CD14-positive monocyte (primary cell): ENCODE results near the gene PDE4DIP. TPM values are rescaled to one million over a fixed set of nuclear protein-coding genes. Genes with fewer than 3 reads are reported as not detected.
"Not testable (repeated sequence)": the region's sequence is repeated elsewhere in the genome, so short reads cannot be mapped to it uniquely, and the experiment has no call there.

Experiments
- DNase-seq, 3 donors: peaks; one replicate each; pipeline ENCODE4 v3.0.0-alpha.2; 2011 to 2022
- H2AFZ ChIP-seq: 2 replicates; pipeline ENCODE4 v1.6.0; 2012; ENCODE audit warnings: mild to moderate bottlenecking, low read depth, low read length, inconsistent platforms; ENCODE audit not compliant: insufficient read depth, poor library complexity, severe bottlenecking
- H3K27ac ChIP-seq, 2 donors: 1 replicate in 1 of 2; 2 replicates in 1 of 2; pipeline ENCODE4 v1.5.1; 2012 to 2013; ENCODE audit warnings: low read length in 2 of 2, control low read depth in 1 of 2, inconsistent platforms in 1 of 2, low read depth in 1 of 2, mild to moderate bottlenecking in 1 of 2
- H3K27me3 ChIP-seq, 2 donors: one replicate each; pipeline versions ENCODE4 v1.6.0 to v1.6.1; 2011 to 2013; ENCODE audit warnings: low read length in 2 of 2; ENCODE audit not compliant: control insufficient read depth in 2 of 2, insufficient read depth in 2 of 2
- H3K36me3 ChIP-seq, 2 donors: replicated peaks in 1 of 2; 1 replicate in 1 of 2; 2 replicates in 1 of 2; pipeline versions ENCODE4 v1.5.1 to v1.6.1; 2012 to 2013; ENCODE audit warnings: low read length in 2 of 2, control low read depth in 1 of 2, inconsistent platforms in 1 of 2, mild to moderate bottlenecking in 1 of 2; ENCODE audit not compliant: insufficient read depth in 2 of 2, control insufficient read depth in 1 of 2
- H3K4me1 ChIP-seq, 2 donors: 1 replicate in 1 of 2; 2 replicates in 1 of 2; pipeline versions ENCODE4 v1.5.1 to v1.6.1; 2012 to 2013; ENCODE audit warnings: low read length in 2 of 2, control low read depth in 1 of 2, inconsistent platforms in 1 of 2, mild to moderate bottlenecking in 1 of 2, moderate library complexity in 1 of 2; ENCODE audit not compliant: insufficient read depth in 2 of 2, control insufficient read depth in 1 of 2
- H3K4me2 ChIP-seq: replicated peaks from 2 replicates; pipeline ENCODE3; 2012; ENCODE audit warnings: low read length, moderate library complexity, mild to moderate bottlenecking; ENCODE audit not compliant: poor library complexity, severe bottlenecking; ENCODE audit errors: extremely low read depth
- H3K4me3 ChIP-seq, 3 experiments: fragments of 200-600 bp in 1 of 3; sonication (generic) in 1 of 3; replicated peaks in 1 of 3; 1 replicate in 2 of 3; 2 replicates in 1 of 3; pipeline ENCODE4 v1.5.1; 2011 to 2013; ENCODE audit warnings: low read length in 3 of 3, mild to moderate bottlenecking in 3 of 3, control low read depth in 2 of 3, low read depth in 2 of 3, inconsistent platforms in 1 of 3, moderate library complexity in 1 of 3
- H3K79me2 ChIP-seq: 2 replicates; pipeline ENCODE4 v1.6.0; 2012; ENCODE audit warnings: mild to moderate bottlenecking, control low read depth, inconsistent platforms, low read length, moderate library complexity; ENCODE audit not compliant: insufficient read depth
- H3K9ac ChIP-seq: 2 replicates; pipeline ENCODE4 v1.6.0; 2017; ENCODE audit warnings: low read length, mild to moderate bottlenecking; ENCODE audit not compliant: insufficient read depth, poor library complexity, severe bottlenecking
- H3K9me3 ChIP-seq, 2 donors: replicated peaks in 1 of 2; 1 replicate in 1 of 2; 2 replicates in 1 of 2; pipeline versions ENCODE4 v1.5.1 to v1.6.1; 2012 to 2013; ENCODE audit warnings: low read length in 2 of 2, control low read depth in 1 of 2; ENCODE audit not compliant: control insufficient read depth in 1 of 2, insufficient read depth in 1 of 2
- H4K20me1 ChIP-seq: 2 replicates; pipeline ENCODE4 v1.6.0; 2012; ENCODE audit warnings: mild to moderate bottlenecking, low read length, control low read depth, moderate library complexity; ENCODE audit not compliant: insufficient read depth
- H3K27ac Mint-ChIP-seq, 7 donors: one replicate each; pipeline ENCODE4 v1.8.0; 2020; ENCODE audit warnings: mild to moderate bottlenecking in 7 of 7, mixed read lengths in 7 of 7, moderate library complexity in 6 of 7, inconsistent platforms in 2 of 7
- H3K27me3 Mint-ChIP-seq, 3 donors: one replicate each; pipeline ENCODE4 v1.8.0; 2021 to 2022; ENCODE audit warnings: low read depth in 3 of 3, mild to moderate bottlenecking in 3 of 3, mixed read lengths in 3 of 3, moderate library complexity in 3 of 3, inconsistent platforms in 1 of 3
- H3K36me3 Mint-ChIP-seq, 2 donors: one replicate each; pipeline ENCODE4 v1.8.0; 2020; ENCODE audit warnings: mixed read lengths in 2 of 2, inconsistent platforms in 1 of 2, mild to moderate bottlenecking in 1 of 2
- H3K4me1 Mint-ChIP-seq: one replicate; pipeline ENCODE4 v1.8.0; 2020; ENCODE audit warnings: mild to moderate bottlenecking, mixed read lengths
- H3K4me3 Mint-ChIP-seq, 2 donors: one replicate each; pipeline ENCODE4 v1.8.0; 2020; ENCODE audit warnings: mild to moderate bottlenecking in 2 of 2, mixed read lengths in 2 of 2, moderate library complexity in 1 of 2
- H3K9me3 Mint-ChIP-seq, 7 donors: one replicate each; pipeline ENCODE4 v1.8.0; 2020 to 2022; ENCODE audit warnings: mixed read lengths in 7 of 7, mild to moderate bottlenecking in 6 of 7, moderate library complexity in 6 of 7, inconsistent platforms in 2 of 7
- WGBS: methylation state at CpG from one replicate; pipeline ENCODE4 v1.1.5; 2013; ENCODE audit warnings: missing lambda C conversion rate; ENCODE audit not compliant: insufficient coverage; 5-methylcytosine and 5-hydroxymethylcytosine counted together
- intact Hi-C, 2 donors: fragments of 100-400 bp; cut with micrococcal nuclease; formaldehyde crosslinking; loops; one replicate each; pipeline versions ENCODE4 v1.15.0 to v1.15.1; 2023
- polyA plus RNA-seq, 3 donors: library from polyadenylated mRNA; depleted of rRNA in 1 of 3; unstranded in 2 of 3; stranded (reverse) in 1 of 3; fragments of 300-500 nt in 2 of 3; fragments of >200 nt in 1 of 3; fragmentation: Illumina TruSeq in 2 of 3; gene quantifications; 1 replicate in 2 of 3; 2 replicates in 1 of 3; pipeline ENCODE4 v1.2.3, GENCODE V29; 2012 to 2021

The PDE4DIP gene
- polyA plus RNA-seq, 3 donors = 11.6 to 22.5 (median 14.6) TPM

DNA sequence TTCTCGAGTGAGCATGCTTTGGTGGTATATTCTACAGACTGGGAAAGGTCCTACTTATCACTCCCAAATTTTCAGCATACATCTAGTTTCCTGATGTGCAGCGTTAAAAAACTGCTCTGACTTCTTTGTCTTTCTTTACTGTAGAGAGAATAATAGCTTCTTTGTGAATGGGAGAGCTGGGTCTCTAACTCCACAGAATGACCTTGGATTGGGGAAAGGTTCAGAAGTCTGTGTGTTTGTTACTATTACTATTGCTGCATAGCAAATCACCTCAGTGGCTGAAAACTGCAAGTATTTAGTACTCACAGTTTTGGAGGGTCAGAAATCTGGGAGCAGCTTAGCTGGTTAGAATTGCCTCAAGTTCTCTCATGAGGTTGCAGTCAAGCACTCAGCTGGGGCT lies 20.4 kb upstream of the PDE4DIP start:
- H3K4me1 ChIP-seq, H3K27me3 ChIP-seq, H2AFZ ChIP-seq, H3K9me3 ChIP-seq, H3K27me3 Mint-ChIP-seq, H3K36me3 ChIP-seq, DNase-seq, H3K4me3 Mint-ChIP-seq, H3K79me2 ChIP-seq, H3K4me3 ChIP-seq, H3K9me3 Mint-ChIP-seq, H3K27ac ChIP-seq, H4K20me1 ChIP-seq, H3K4me1 Mint-ChIP-seq, H3K4me2 ChIP-seq, H3K9ac ChIP-seq, intact Hi-C loops, H3K36me3 Mint-ChIP-seq, H3K27ac Mint-ChIP-seq: not testable (repeated sequence)
- WGBS = no CpG with 5 or more reads among the region's 2 CpGs

DNA sequence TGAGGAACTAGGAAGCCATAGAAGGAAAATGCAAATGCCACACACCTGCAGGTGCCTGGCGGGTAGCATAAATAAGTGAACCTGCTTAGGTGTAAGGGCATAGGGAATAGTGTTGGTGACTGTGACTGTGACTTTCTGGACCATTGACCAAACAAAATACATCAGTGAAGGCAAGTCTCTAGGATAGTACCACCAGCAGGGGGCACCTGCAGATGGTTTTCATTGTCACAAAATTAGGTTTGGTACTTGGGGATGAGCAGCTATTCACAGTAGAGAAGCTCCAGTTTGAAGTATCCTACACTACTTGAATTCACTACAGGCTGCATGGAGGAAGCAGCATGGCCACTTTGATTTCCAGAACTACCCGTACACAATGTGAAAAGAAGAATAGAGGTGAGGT lies 19.2 kb upstream of the PDE4DIP start:
- H3K4me3 ChIP-seq, H3K27me3 ChIP-seq, DNase-seq, H2AFZ ChIP-seq, H3K4me2 ChIP-seq, H3K4me3 Mint-ChIP-seq, H3K9me3 Mint-ChIP-seq, H3K79me2 ChIP-seq, H3K36me3 Mint-ChIP-seq, H3K4me1 ChIP-seq, intact Hi-C loops, H3K9ac ChIP-seq, H4K20me1 ChIP-seq, H3K27ac Mint-ChIP-seq, H3K36me3 ChIP-seq, H3K27ac ChIP-seq, H3K4me1 Mint-ChIP-seq, H3K27me3 Mint-ChIP-seq, H3K9me3 ChIP-seq: not testable (repeated sequence)
- no CpG with 5 or more reads among the region's 2 CpGs for WGBS

DNA sequence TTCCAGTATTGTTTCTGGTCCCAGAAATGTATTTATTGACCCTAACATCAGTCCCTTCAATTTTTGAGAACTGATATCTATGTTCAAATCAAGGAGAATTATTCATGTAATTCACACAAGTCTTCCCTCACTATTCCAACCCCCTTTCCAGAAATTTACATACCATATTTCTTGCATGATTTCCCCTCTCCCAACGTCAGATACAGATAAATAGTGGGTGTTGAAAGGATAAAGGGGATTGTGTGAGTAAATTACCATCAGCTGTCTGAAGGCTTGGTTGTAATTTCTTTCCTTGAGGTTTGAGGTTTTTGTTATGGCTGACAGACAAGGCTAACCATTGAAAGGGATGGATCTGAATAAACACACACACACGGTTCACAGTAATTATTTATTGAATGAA lies 15.7 kb upstream of the PDE4DIP start:
- H3K4me1 Mint-ChIP-seq, H3K27ac Mint-ChIP-seq, DNase-seq, H3K9me3 Mint-ChIP-seq, H3K9me3 ChIP-seq, H3K36me3 Mint-ChIP-seq, H3K27ac ChIP-seq, H4K20me1 ChIP-seq, H3K36me3 ChIP-seq, H3K4me2 ChIP-seq, H2AFZ ChIP-seq, H3K4me3 Mint-ChIP-seq, H3K27me3 Mint-ChIP-seq, H3K27me3 ChIP-seq, H3K9ac ChIP-seq, H3K4me3 ChIP-seq, H3K4me1 ChIP-seq, intact Hi-C loops, H3K79me2 ChIP-seq: not testable (repeated sequence)
- no CpG with 5 or more reads among the region's 2 CpGs for WGBS

DNA sequence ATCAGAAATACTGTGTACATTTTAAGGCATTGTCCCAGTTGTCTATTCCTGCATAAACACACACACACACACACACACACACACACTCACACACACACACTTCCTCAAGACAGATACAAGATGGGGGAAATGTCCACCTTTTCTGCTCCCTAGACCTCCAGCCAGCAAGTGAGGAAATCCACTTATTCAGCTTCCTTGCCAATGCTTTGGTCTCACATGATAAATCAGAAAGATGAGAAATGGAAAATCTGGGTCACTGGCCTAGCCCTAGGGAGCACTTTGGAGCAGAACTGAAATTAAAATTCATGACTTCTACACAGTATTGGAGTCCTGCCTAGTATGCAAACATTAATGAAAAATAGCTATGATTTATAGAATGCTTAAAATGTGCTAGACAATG lies 15.3 kb upstream of the PDE4DIP start:
- H2AFZ ChIP-seq, H3K27ac Mint-ChIP-seq, H3K9me3 ChIP-seq, H3K9me3 Mint-ChIP-seq, H3K4me2 ChIP-seq, H3K36me3 ChIP-seq, H3K4me3 ChIP-seq, H3K4me1 ChIP-seq, H3K27me3 ChIP-seq, DNase-seq, H3K27me3 Mint-ChIP-seq, H3K36me3 Mint-ChIP-seq, H3K4me3 Mint-ChIP-seq, H3K9ac ChIP-seq, H3K4me1 Mint-ChIP-seq, H4K20me1 ChIP-seq, intact Hi-C loops, H3K79me2 ChIP-seq, H3K27ac ChIP-seq: not testable (repeated sequence)

DNA sequence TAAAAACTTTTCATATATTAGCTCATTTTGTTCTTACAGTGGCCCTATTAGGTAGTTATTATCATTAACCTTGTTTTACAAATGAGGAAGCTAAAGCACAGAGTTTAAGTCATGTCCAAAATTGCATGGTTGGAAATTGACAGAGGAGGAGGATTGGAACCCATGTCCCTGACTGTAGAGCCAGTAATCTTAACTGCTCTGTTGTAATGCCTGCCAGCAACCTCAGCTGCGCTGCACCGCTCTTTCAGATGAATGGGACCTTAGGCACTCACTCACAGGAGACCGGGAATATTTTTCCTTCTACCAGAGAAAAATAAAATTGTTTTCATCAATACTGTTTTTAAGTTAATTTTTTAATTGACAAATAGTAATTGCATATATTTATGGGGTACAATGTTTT lies 14.9 kb upstream of the PDE4DIP start:
- H3K4me1 ChIP-seq, H4K20me1 ChIP-seq, H3K27me3 Mint-ChIP-seq, H3K79me2 ChIP-seq, DNase-seq, H3K4me3 Mint-ChIP-seq, H2AFZ ChIP-seq, H3K27ac Mint-ChIP-seq, H3K9ac ChIP-seq, H3K4me1 Mint-ChIP-seq, H3K4me2 ChIP-seq, H3K27ac ChIP-seq, H3K36me3 Mint-ChIP-seq, H3K9me3 ChIP-seq, H3K36me3 ChIP-seq, intact Hi-C loops, H3K9me3 Mint-ChIP-seq, H3K4me3 ChIP-seq, H3K27me3 ChIP-seq: not testable (repeated sequence)
- no CpG with 5 or more reads among the region's 3 CpGs for WGBS
